Effector CD8-positive, alpha-beta T cell (primary cell): ENCODE measurements around the gene KCNQ5.
"Not testable (repeated sequence)": the region's sequence is repeated elsewhere in the genome, so short reads cannot be mapped to it uniquely, and the experiment has no call there.

Experiments used
- DNase-seq: peaks from one replicate; lab custom pipeline; 2025; lab: John Stamatoyannopoulos, UW
- total RNA-seq, 4 experiments: gene quantifications; one replicate each; lab custom pipeline; 2026; lab: John Stamatoyannopoulos, UW

The KCNQ5 gene
- total RNA-seq, result 0.44 to 18.4 (median 5.6) reads per million in 4 experiments

DNA sequence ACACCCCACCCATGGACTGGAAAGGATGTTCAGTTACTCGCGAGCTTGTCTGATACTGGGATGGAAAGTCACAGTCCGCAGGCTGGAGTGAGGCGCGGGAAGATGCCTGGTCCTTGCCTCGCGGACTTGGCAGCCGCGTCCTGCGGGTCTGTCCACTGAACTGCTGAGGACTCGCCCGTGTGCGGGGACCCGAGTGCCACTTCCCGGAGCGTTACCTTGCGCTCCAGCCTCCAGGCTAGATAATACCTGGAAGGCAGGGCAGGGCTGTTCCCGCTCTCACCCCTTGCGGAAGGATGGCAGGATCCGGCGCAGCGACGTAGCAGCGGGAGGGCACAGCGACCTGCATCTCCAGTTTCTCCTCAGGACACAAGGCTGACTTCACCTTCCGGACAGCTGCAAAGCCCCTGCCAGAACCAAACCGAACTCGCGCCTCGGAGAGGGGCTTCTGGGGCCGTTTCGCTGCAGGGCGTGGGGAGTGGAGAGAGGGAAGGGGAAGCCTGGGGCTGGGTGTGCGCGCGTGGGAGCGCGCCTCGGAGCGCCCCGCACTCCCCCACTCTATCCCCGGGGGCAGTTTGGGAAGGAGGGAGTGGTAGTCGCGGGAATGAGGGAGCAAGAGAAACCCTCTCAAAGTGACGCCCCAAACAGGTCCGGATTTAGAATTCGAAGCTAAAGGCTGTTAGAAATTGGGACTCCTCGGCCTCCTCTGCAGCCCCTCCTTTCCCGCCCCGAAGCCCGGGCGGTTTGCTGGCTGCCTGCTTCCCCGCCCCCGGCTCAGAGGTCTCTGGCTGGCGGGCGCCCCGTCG lies at the start of gene KCNQ5:
TSS of gene KCNQ5 (plus strand) at position 774 of the 803 bp plus-strand sequence.
- DNase-seq, result no peak

DNA sequence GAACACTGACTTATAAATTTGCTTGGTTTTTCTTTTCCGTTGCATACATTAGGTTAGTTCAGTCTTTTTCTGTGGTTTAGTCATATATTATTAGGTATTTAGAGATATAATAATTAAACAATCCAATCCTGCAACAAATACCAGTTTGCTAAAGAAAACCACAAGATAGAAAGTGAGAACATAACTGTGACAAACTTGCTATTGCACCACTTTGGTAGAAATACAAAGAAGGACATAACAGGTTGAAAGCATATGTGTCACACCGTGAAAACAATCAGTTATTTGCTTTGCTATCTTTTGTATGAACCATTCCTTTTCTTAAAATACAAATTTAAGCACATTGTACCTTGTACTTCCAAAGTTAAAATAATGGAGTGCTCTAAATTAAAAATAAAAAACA lies 42.0 kb upstream of the KCNQ5 start:
- DNase-seq, result no peak

DNA sequence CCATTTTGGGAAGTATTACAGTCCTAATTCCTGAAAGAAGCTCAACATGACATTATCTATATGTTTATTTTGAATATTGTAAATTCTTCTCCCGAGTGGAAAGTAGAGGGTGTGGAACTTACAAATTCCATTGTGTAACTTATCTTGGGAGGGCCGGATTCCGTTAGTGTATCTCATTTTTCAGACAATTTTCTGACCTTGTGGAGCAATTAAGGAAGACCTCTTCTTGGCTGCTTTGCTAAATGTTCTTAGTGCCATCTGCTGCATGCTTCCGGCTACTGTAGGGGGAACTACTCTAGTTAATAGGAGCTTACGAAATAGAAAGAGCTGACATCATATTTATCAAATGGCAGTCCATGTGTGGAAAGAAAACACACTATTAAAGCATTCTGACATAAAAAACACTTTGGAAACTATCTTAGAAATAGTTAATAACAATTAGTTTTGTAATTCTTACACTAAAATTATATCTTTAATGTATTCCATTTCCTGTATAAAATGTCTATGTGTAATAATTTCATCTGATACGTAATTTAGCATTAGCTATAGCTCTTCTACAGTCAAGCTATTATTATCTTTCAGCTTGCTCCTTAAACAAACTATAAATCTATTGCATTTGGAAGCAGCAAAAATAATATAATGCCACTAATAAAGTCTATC lies 41.5 kb upstream of the KCNQ5 start:
- DNase-seq, result no peak

DNA sequence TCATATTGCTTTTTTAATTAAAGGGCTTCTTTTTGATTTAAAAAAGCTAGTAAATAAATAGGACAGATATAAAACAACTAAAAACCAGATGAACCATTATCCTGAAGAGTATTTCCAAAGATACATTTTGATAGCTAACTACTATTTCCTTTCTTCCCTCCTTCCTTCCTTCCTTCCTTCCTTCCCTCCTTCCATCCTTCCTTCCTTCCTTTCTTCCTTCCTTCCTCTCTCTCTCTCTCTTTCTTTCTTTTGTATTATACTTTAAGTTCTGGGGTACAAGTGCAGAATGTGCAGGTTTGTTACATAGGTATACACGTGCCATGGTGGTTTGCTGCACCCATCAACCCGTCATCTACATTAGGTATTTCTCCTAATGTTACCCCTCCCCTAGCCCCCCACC lies 40.9 kb upstream of the KCNQ5 start:
- DNase-seq, result not testable (repeated sequence)

DNA sequence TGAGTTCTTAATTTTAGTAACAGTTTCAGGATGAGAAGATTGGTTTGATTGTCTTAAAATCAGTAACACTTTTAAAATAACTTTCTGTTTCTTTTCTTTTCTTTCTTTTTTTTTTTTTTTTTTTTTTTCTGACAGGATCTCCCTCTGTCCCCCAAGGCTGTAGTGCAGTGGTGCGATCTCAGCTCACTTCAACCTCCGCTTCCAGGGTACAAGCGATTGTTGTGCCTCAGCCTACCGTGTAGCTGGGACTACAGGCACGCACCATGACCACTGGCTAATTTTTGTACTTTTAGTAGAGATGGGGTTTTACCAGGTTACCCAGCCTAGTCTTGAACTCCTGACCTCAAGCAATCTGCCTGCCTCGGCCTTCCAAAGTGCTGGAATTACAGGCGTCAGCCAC lies 33.7 kb upstream of the KCNQ5 start:
- DNase-seq, result no peak

DNA sequence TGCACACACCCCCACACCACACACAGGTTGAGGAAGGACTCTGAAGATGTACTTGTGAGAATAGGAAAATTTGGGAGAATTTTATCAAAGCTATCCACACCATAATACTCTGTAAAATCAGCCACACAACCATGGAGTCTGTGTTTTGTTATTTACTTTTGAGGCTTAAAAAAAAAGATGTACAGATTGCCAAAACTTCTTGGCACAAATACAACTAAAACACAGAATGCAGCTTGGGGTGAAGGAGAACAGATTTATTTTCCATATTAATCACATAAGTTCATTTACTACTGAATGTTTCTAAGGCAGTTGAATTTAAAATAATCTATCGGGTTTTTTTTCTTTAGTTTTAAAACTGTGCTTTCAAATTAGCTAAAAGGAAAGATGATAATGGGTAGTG lies 32.8 kb upstream of the KCNQ5 start:
- no peak for DNase-seq

DNA sequence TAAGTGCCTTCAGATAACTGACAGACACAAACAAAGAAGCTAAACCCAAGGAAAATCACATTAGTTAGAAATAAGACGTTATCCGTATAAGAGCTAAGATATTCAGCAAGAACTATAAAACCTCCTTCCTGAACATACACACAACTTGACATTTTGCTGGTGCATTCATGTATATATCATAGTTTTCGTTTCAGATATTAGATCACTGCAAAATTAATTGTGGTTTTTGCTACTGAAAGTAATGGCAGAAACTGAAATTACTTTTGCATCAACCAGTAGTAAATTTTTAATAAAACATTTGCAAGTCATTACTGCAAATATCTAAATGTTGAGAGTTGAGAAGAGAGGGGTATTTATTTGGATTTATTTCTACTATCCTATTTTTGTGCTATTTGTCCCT lies 26.1 kb upstream of the KCNQ5 start:
- no peak for DNase-seq

DNA sequence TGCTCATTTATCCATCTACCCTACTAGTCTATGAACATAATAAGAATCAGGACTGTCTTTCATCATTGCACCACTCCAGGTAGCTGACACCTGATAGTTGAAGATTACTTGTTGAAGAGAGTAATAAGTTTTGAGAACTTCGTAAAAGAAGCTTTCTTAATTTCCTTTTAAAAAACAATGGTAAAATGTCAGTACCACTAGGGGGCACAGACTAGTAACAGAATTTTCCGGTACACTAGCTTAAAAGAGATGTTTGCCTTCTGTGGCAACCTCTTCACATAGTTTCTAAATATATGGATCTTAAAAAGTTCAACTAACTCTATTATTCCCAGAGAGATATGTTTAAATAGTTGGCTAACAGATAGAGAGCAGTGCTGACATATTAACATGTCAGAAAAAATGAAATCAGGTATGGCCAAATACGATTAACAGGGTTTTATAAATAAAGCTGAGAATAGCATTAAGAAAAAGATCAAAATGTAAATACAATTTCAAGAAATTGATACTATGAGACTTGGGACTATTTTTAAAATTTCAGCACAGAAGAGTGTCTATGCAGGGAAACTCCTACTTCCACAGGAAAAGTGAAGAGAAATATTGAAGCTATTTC lies 5.4 kb upstream of the KCNQ5 start:
- no peak for DNase-seq

DNA sequence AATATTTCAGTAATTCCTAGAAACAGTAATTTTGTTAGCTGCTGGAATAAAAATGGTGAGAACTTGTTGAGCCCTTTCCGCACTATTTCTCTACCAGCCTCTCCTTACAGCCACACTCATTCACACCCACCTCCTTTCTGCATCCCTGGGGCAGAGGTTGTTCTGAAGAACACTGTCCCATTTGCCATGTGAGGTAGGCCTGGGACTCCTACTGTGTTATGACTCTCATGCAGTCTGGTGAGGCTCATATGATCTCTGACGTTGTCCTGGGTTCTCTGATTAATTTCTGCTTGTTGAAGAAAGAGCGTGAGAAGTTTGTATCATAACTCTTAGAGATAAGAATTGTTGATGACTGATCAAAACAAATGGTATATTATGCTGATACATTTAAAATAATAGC lies 4.1 kb upstream of the KCNQ5 start:
- no peak for DNase-seq

DNA sequence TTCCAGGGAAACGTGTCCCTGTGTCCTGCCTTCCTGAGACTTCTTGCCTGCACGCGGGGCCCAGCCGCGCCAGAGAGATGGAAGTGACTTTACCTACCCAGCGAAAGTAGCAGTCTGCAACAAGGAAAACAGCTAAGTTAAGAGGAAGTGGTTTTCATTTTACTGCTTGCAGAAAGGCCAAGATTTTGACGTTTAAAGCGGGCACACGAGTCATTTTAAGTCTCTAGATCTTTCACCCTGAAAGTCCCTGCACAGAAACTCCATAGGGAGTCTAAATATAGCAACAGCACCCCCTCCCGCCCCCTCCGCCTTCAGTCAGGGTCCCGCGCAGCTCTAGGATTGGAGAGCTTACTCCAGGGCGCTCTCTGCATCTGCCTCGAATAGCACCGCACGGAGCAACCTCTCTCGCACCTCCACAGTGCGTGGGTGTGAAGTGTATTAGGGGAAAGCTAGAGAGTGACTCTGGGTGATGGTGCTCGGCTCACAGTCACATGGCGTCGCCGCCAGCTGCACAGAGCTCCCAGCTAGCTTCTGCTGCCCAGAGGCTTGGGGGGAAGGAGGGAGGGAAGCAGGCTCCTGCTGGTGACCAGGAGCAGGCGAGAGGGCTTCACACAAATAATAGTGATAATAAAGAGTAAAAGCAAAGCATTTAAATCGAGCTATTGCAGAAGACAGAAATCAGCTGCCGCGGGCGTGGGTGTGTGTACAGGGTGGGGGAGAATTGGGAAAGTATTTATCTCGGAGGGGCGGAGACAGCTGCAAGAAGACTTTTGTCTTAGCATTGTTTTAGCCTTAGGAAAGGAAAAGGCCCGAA lies 1.8 kb upstream of the KCNQ5 start:
- peak; percentile 55 for DNase-seq

DNA sequence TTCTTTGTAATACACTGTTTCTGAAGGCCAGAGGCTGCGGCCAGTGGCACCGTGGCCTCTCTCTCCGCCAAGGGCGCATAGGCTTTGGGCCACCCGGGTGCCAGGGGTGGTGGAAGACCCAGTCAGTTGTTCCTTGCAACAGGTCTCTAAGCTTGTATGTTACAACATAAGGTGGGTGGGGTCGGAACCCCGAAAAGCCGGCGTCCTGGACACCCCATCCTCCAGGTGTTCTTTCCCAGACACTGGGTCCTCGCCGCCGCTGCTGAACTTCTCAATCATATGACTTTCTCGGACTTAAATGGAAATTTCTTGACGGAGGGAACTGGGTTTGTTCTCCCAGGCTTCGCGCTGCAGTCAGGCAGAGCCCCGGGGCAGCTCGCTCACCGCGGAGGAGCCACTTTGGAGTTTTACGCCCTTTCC lies 983 bp upstream of the KCNQ5 start:
- peak; percentile 2 for DNase-seq

DNA sequence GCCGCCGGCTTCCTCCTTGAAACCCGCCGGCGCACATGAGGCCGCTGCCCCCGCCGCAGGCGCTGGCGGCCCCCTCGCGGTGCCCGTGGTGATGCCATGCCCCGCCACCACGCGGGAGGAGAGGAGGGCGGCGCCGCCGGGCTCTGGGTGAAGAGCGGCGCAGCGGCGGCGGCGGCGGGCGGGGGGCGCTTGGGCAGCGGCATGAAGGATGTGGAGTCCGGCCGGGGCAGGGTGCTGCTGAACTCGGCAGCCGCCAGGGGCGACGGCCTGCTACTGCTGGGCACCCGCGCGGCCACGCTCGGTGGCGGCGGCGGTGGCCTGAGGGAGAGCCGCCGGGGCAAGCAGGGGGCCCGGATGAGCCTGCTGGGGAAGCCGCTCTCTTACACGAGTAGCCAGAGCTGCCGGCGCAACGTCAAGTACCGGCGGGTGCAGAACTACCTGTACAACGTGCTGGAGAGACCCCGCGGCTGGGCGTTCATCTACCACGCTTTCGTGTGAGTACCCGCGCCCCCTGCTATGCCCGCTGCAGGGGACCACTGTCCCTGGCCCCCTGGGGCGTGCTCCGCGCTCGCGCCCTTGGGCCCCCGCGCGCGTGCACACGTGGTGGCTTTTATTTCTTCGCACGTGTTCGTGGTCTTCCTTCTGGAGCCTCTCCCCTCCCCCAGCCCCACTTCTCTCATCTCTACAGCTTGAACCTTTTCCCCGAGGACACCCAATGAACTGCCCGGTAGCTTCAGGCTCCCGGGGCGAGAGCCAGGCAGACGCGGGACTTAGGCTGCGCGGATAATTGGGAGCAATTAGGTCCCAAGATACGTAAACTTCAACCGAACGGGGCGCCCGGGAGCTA lies 453 bp downstream of the KCNQ5 start:
- DNase-seq, result peak; percentile 50

DNA sequence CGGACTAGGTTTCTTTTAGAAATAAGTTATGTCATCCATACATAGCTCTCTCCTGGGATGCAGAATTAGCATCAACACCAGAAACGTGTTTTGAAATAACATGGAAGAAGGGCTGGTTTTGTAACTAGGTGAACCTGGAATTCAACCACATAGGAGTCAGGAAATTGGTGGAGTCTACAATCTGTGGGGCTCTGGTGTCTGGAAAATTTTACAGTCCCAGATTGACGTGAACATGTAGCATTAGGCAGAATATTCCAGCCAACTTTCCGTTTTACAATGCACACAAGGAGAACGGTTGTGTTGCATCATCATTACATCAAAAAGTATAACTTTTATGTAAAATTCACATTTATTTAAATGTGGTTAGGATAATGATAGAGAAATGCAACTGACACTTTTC lies 1.9 kb downstream of the KCNQ5 start:
- DNase-seq, result no peak

DNA sequence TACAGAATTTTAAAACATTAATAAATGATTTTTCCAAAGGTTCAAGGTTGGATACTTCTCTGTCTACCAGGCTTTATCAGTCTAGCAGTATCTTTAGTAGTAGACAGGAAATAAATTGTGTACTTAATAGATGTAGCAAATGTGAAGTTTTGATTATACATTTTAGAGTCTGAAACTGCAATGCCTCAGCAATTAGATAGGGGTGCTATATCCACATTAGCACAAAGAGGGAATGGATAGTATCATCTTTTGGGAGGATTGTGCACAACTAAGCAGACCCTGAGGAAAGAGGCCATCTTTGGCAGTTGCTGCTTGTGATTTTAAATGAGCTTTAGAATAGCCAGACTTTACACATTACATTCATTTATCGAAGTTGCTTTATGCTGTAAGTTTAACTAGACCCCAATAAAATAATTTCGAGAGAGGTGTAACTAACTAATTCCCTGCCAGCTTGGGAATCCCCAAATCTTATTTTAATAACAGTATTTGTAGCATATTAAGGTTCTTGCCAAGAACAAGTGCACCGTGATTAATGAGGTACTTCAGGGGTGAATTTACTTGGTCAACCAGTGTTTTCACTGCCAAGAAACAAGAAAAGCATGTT lies 2.8 kb downstream of the KCNQ5 start:
- no peak for DNase-seq

DNA sequence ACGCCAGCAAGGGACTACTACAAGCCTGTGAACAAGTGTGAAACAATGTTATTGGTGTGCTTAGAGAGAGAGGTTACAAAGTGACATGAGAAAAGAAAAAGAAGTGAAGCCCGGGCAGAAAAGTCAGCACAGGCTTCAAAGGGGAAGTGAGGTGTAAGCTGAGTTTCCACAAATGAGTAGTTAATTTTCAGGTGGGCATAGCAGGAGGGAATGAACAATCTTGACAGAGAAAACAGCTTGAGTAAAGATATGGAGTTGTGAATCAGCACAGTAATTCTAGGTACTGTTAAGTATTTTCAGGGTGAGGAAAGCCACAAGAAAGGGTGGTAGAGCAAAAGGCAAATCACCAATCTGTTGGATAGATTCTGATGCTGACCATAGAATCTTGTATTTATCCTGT lies 4.3 kb downstream of the KCNQ5 start:
- no peak for DNase-seq

DNA sequence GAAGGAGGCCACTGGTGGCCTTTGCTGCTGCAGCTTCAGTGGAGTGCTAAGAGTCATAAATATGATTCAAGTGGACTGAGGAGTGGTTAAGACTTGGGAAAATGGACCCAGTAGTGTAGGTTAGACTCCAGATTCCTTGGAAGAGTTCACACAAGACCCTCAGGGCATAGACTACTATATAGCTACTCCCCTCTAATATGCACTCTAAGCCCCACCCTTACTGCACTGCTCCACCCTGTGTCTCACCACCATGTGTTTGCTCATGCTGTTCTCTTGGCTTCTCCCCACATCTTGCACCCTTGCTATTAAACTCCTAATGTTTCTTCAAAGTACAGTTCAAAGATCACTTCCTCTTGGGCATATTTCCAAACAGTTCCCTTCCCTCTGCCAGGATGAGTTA lies 5.7 kb downstream of the KCNQ5 start:
- no peak for DNase-seq

DNA sequence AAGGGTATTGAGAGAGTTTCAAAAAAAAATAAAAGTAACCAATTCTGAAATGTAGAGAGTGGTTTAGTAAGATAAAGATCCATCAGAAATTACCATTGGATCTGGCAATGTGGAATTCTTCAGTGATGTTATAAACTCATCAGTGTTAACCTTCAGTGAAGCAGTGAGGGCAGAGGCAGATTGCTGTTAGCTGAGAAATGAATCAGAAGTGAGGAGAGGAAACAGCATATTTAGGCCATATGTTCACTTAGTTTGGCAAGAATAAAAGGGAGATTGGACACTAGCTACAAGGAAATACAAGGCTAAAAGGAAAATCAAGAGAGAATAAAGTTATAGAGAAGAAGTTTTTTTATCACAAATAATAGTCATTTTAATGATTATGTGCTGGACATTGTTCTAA lies 9.6 kb downstream of the KCNQ5 start:
- no peak for DNase-seq

DNA sequence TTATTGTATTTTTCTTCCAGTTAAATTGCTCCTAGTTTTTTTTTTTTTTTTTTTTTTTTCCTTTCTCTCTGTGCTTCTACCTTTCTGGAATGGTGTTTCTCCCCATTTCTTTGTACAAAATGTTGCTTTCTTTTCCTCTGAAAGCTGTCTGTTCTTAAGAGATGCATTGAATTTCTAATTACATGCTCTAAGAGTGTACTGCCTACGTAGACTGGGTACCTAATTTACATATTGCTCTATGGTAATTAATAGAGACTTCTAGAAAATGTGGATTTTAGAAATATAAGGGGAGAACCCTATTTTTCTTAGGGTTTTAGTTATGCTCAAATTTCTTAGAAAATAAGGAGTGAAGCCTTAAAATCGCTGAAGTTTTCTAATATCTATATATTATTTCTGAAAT lies 13.8 kb downstream of the KCNQ5 start:
- DNase-seq, result no peak

DNA sequence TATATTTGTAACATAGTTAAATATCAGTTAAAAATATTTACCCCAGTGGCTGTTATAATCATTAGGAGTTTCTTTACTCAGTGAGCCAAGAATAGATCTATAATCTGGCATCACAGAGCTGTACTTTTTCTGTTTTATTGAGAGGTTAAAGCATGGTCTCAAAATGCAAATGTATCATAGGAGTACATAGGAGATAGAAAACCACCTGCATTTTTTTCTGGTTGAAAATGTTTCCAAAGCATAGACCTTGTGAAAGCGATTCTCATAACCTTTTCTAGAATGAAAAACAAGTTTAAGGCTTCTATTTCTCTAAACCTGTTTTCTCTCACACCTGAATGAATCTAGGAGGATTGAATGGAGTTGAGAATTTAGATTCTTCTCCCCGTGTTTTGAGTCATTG lies 14.4 kb downstream of the KCNQ5 start:
- no peak for DNase-seq

DNA sequence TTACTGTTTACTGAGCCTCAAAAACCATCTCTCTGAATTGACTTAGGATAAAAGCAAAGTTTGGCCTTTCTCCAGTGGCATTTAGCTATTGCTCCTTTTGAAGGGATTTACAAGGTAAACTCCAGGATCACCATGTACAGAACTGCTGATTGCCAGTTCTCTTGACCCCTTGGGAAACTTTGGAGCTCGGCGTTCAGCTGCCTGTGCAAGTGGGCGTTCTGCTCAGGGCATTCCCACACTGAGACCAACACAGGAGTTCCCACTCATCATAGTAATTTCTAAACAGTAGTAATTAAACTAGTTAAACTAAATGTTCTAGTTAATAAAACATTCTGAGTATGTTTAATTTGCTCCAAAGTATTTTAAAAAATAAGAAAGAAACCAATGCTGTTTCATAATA lies 14.9 kb downstream of the KCNQ5 start:
- DNase-seq, result no peak
